Transverse colon (tissue), 4 donors: ENCODE results near the gene PABPN1L.

ENCODE experiments used
- EP300 ChIP-seq: sonication (generic); formaldehyde crosslinking; IDR thresholded peaks from one replicate; pipeline ENCODE4 v1.6.1; 2017; ENCODE audit warnings: antibody characterized with exemption, low read depth
- POLR2A ChIP-seq: fragments of 450-650 bp; IDR thresholded peaks from one replicate; pipeline ENCODE4 v1.6.1; 2016; ENCODE audit warnings: antibody characterized with exemption, mild to moderate bottlenecking, moderate library complexity
- POLR2AphosphoS5 ChIP-seq, 3 donors: sonication (generic); formaldehyde crosslinking; IDR thresholded peaks; one replicate each; pipeline ENCODE4 v1.6.1; 2016; ENCODE audit warnings: antibody characterized with exemption in 3 of 3
- TF ChIP-seq, protein P1 (sequence below), 5 experiments: fragments of 200-600 bp in 3 of 5; fragments of 450-650 bp in 2 of 5; sonication (generic) in 3 of 5; IDR thresholded peaks; 1 replicate in 2 of 5; 2 replicates in 3 of 5; pipeline ENCODE4 v1.5.1; 2016 to 2017; ENCODE audit warnings: antibody characterized with exemption in 5 of 5, inconsistent platforms in 3 of 5, mild to moderate bottlenecking in 2 of 5, moderate library complexity in 1 of 5

DNA sequence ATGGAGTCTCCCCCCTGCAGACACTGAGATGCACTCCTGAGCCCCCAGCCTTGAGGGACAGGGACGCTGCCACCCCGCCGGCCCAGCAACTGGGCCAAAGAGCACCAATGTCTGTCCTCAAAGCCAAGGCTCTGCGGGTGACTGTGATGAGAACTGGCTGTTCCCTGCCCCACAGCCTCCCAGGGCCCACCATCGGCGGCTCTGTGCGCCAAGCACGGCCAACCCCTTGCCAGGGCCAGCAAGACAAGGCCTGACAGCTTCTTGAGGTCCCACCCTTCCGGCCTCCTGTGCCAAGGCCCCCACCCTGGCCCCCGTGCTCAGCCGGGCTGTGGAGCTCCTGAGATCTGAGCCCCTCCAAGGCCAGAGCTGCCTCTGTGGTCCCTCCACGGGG lies 34.2 kb upstream of the PABPN1L start:
- TF ChIP-seq, protein P1, sequence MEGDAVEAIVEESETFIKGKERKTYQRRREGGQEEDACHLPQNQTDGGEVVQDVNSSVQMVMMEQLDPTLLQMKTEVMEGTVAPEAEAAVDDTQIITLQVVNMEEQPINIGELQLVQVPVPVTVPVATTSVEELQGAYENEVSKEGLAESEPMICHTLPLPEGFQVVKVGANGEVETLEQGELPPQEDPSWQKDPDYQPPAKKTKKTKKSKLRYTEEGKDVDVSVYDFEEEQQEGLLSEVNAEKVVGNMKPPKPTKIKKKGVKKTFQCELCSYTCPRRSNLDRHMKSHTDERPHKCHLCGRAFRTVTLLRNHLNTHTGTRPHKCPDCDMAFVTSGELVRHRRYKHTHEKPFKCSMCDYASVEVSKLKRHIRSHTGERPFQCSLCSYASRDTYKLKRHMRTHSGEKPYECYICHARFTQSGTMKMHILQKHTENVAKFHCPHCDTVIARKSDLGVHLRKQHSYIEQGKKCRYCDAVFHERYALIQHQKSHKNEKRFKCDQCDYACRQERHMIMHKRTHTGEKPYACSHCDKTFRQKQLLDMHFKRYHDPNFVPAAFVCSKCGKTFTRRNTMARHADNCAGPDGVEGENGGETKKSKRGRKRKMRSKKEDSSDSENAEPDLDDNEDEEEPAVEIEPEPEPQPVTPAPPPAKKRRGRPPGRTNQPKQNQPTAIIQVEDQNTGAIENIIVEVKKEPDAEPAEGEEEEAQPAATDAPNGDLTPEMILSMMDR (IDR thresholded peaks at IDR 0.05), result no peak
- no peak for TF ChIP-seq POLR2A
- no peak for TF ChIP-seq POLR2AphosphoS5 (IDR thresholded peaks at IDR 0.05)
- TF ChIP-seq EP300, result no peak
